GM10847 (cell line): ENCODE data around the gene PLEKHH2.
A peak's percentile ranks its signal among the peaks of the same experiment; 100 is the strongest.

Experiments used
- POLR2A ChIP-seq: IDR thresholded peaks from 2 replicates; pipeline ENCODE4 v1.6.1; 2011; ENCODE audit not compliant: insufficient read length; ENCODE audit errors: extremely low read depth

The PLEKHH2 gene

GRCh38 chr2:43637030-43637803 is at the start of gene PLEKHH2:
TSS of gene PLEKHH2 (plus strand) at chr2:43637260. CDS start at chr2:43644674, 7,414 bp downstream.
- no peak for TF ChIP-seq POLR2A

GRCh38 chr2:43592443-43592842 is 44.6 kb upstream of the PLEKHH2 start:
- no peak for TF ChIP-seq POLR2A

GRCh38 chr2:43593254-43593653 is 43.8 kb upstream of the PLEKHH2 start:
- TF ChIP-seq POLR2A = no peak

DNA sequence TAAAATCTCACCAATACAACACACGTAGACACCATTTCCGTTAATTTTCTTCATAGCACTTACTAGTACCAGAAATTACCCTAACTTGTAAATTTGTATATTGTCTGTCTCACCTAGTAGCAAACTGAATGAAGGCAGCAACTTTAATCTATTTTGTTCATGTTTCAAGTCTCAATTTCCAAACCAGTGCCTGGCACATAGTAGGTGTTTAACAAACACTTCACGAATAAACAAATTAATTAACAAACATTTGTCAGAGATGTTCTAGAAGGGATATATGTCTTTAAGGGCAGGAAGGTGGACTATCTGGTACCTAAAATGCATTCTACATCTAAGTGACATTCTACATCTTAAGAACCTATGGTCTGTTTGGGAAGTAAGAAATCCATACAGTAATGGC is 42.2 kb upstream of the PLEKHH2 start:
- TF ChIP-seq POLR2A = no peak

DNA sequence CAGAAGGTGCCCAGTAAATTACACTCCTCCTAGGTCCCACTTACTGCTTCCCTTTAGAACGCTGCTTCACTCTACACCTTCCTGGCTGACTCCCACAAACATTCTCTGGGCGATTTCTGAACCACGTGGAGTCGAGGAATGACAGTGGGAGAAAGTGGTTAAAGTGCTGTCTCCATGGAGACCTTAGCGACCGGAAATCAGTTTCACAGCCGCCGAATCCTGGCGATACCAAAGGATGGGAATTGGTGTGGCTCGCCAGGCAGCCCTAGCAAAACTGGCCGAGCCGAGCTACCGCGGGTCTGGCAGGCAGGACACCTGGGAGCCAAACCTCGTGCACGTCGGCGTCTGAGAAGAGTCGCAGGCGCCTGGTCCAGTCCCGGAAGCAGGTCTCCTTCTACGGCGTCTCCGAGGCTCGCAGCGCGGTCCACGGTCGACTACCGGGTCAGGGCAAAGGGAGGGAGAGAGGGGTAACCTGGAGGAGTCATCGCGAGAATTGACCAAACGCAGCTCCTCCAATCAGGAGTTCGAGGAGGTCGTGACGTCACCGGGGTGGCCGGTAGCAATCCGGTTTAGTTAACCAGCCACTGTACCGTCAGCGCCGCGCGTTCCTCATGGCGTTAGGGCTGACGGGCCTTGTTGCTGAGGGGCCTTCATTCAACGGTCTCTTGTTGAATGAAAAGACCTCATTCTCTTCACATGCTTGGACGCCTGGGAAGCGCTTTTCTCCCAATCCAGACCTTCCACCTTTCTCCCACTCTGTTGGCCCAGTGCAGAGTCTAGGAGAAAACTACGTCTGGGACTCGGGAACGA is 41.3 kb upstream of the PLEKHH2 start, which contains the start of gene THADA:
Gene THADA (minus strand): TSS at position 436 of the 810 bp plus-strand sequence. CDS start 3,646 bp downstream, outside the sequence.
- TF ChIP-seq POLR2A = peak; percentile 97

DNA sequence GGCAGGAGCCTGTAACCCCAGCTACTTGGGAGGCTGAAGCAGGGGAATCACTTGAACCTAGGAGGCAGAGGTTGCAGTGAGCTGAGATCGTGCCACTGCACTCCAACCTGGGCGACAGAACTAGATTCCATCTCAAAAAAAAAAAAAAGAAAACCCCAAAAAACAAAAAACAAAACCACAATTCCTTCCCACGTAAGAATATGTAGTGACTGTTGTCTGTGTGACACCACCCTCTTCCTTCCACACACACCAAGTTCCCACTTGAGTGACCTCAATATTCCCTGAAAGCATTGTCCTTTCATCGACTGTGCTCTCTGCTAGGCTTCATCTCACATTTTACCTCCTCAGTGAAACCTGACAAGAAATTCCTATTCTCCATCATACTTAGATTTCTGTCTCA is 32.4 kb upstream of the PLEKHH2 start:
- no peak for TF ChIP-seq POLR2A

DNA sequence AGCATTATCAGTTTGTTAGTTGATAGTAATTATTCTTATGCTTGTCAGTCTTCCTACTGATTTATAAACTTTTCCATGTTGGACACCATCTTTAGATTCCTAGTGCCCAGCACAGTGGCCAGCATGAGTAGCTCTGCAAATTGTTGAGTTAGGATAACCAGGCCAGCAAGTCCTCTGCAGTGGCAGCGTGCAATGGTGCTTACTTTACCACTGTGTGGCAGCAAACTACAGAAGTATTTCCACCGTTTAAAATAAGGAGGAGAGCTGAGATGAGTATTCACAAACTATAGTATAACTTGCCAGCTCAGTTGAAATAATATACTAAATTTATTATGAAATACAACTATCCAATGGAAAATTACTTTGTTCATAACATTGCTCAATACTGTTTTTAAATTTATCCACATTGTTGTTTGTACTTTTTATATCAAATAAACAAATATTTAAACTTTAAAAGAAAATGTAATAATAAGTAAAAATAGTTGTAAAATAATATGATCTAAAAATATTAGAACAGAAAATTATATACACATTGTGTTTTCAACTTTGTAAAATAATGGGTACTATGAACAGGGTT is 31.9 kb upstream of the PLEKHH2 start:
- no peak for TF ChIP-seq POLR2A

- TF ChIP-seq POLR2A = no peak
Observed at GRCh38 chr2:43605851-43606250, 31.2 kb upstream of the PLEKHH2 start.

GRCh38 chr2:43609290-43609918 is 27.7 kb upstream of the PLEKHH2 start:
- TF ChIP-seq POLR2A = no peak

DNA sequence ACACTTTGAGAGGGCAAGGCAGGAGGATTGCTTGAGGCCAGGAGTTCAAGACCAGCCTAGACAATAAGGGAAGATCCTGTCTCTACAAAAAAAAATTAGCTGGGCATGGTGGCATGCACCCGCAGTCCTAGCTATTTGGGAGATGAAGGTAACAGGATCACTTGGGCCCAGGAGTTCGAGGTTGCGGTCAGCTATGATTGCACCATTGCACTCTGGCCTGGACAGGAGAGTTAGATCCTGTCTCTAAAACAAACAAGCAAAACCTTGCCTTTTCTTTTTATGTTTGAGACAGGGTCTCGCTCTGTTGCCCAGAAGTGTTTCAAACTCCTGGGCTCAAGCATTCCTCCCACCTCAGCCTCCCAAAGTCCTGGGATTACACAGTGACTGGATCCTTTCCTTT is 26.7 kb upstream of the PLEKHH2 start:
- no peak for TF ChIP-seq POLR2A

DNA sequence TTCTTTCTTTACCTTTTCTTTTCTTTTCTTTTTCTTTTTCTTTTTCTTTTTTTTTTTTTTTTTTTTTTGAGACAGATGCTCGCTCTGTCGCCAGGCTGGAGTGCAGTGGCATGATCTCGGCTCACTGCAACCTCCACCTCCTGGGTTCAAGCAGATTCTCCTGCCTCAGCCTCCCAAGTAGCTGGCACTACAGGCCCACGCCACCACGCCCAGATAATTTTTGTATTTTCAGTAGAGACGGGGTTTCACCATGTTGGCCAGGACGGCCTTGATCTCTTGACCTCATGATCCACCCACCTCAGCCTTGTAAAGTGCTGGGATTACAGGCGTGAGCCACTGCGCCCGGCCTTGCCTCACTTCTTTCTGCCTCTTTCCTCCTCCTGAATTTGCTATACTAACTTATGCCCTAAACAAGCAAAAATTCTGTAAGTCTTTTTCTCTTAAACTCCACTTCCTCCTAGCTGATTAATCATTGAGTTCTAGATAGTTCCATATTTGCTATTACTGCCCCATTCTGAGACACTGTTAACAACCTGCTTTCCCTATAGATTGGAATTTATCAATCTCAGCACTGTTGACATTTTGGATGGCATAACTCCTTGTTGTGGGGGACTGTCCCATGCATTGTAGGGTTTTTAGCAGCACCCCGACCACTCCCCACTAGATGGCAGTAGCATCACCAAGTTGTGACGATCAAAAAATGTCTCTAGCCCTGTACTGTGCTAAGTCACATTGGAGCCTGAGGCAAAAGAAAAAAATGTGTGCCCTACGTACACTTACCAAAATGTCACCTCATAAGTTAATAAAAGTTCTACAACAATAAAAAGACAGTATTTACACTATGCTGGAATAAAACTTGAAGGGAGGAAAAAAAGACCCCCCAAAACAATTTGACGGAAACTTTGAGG is 24.8 kb upstream of the PLEKHH2 start:
- no peak for TF ChIP-seq POLR2A

GRCh38 chr2:43612944-43613343 is 24.1 kb upstream of the PLEKHH2 start:
- no peak for TF ChIP-seq POLR2A

GRCh38 chr2:43616967-43617680 is 19.9 kb upstream of the PLEKHH2 start:
- no peak for TF ChIP-seq POLR2A

- no peak for TF ChIP-seq POLR2A
Observed at GRCh38 chr2:43619511-43619910, 17.5 kb upstream of the PLEKHH2 start.
